ENCODE results near the gene CARD18. TPM values are rescaled to one million over a fixed set of nuclear protein-coding genes. Genes with fewer than 3 reads are reported as not detected.

CARD18 gene
- total RNA-seq, 2 donors from 2014 or later = not detected

- Histone ChIP-seq H3K27ac (no peak overlapping the region), H3K4me1 (no peaks in the 10 kb centered on the region), H3K36me3 (no peaks in the 10 kb centered on the region), H3K27me3 (no peaks in the 10 kb centered on the region), H3K9me3 (no peaks in the 10 kb centered on the region), H3K4me3 (no peak overlapping the region)
- TF ChIP-seq, protein P1, sequence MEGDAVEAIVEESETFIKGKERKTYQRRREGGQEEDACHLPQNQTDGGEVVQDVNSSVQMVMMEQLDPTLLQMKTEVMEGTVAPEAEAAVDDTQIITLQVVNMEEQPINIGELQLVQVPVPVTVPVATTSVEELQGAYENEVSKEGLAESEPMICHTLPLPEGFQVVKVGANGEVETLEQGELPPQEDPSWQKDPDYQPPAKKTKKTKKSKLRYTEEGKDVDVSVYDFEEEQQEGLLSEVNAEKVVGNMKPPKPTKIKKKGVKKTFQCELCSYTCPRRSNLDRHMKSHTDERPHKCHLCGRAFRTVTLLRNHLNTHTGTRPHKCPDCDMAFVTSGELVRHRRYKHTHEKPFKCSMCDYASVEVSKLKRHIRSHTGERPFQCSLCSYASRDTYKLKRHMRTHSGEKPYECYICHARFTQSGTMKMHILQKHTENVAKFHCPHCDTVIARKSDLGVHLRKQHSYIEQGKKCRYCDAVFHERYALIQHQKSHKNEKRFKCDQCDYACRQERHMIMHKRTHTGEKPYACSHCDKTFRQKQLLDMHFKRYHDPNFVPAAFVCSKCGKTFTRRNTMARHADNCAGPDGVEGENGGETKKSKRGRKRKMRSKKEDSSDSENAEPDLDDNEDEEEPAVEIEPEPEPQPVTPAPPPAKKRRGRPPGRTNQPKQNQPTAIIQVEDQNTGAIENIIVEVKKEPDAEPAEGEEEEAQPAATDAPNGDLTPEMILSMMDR (IDR thresholded peaks at IDR 0.05) = no peak
- no peak for DNase-seq (ENCODE audit: low spot score)
These were observed 40.1 kb upstream of the CARD18 start for GRCh38 chr11:105179542-105180278.

DNA sequence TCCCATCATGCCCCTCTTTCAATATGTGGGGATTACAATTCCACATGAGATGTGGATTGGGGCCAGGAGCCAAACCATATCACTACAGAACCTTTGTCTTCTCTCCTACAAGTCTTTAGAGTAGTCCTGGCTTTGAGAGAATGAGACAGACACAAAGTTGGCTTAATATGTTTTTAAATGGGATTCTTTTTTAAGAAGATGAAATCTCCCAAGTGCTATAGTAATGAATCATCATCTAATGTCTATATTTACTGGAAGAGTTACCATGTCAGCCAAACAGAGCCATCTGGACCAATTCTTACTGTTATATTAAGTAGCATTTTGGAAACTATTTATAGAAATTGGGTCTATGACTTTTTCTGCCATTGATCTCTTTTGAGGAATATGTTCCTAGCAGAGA lies 38.1 kb upstream of the CARD18 start:
- TF ChIP-seq, protein P1 (IDR thresholded peaks at IDR 0.05) = no peak
- Histone ChIP-seq H3K9me3 (no peaks in the 10 kb centered on the region), H3K27me3 (no peaks in the 10 kb centered on the region)

GRCh38 chr11:105168457-105168856 lies 28.9 kb upstream of the CARD18 start:
- no peak for DNase-seq (ENCODE audit: low spot score)
- TF ChIP-seq, protein P1 (IDR thresholded peaks at IDR 0.05) = no peak

More for the DNA sequence above, 38.1 kb upstream of the CARD18 start:
- H3K36me3 ChIP-seq = no peaks in the 10 kb centered on the region
- no peak for DNase-seq (ENCODE audit: low spot score)
- H3K27ac ChIP-seq = no peak overlapping the region
- H3K4me3 ChIP-seq = no peak overlapping the region
- no peaks in the 10 kb centered on the region for H3K4me1 ChIP-seq

GRCh38 chr11:105167244-105167643 lies 27.7 kb upstream of the CARD18 start:
- no peaks in the 10 kb centered on the region for H3K27me3 ChIP-seq
- TF ChIP-seq, protein P1 (IDR thresholded peaks at IDR 0.05) = no peak
- DNase-seq (ENCODE audit: low spot score) = no peak
- no peaks in the 10 kb centered on the region for H3K9me3 ChIP-seq
- H3K27ac ChIP-seq = no peak overlapping the region
- no peak overlapping the region for H3K4me3 ChIP-seq
- no peaks in the 10 kb centered on the region for H3K36me3 ChIP-seq
- H3K4me1 ChIP-seq = no peaks in the 10 kb centered on the region

More at GRCh38 chr11:105168457-105168856, 28.9 kb upstream of the CARD18 start:
- Histone ChIP-seq H3K9me3 (no peaks in the 10 kb centered on the region), H3K27ac (no peak overlapping the region), H3K4me3 (no peak overlapping the region), H3K36me3 (no peaks in the 10 kb centered on the region), H3K4me1 (no peaks in the 10 kb centered on the region), H3K27me3 (no peaks in the 10 kb centered on the region)

- Histone ChIP-seq H3K27me3 (no peaks in the 10 kb centered on the region), H3K36me3 (no peaks in the 10 kb centered on the region), H3K4me1 (no peaks in the 10 kb centered on the region), H3K27ac (no peak overlapping the region), H3K9me3 (no peaks in the 10 kb centered on the region), H3K4me3 (no peak overlapping the region)
- DNase-seq (ENCODE audit: low spot score) = no peak
- TF ChIP-seq, protein P1 (IDR thresholded peaks at IDR 0.05) = no peak
These were observed 24.6 kb upstream of the CARD18 start for GRCh38 chr11:105164208-105164607.

GRCh38 chr11:105162506-105162905 lies 22.9 kb upstream of the CARD18 start:
- no peaks in the 10 kb centered on the region for H3K4me1 ChIP-seq
- DNase-seq (ENCODE audit: low spot score) = no peak
- H3K4me3 ChIP-seq = no peak overlapping the region
- TF ChIP-seq, protein P1 (IDR thresholded peaks at IDR 0.05) = no peak
- H3K27me3 ChIP-seq = no peaks in the 10 kb centered on the region
- H3K27ac ChIP-seq = no peak overlapping the region
- H3K36me3 ChIP-seq = no peaks in the 10 kb centered on the region
- H3K9me3 ChIP-seq = no peaks in the 10 kb centered on the region

All from right atrium auricular region (tissue), 2 donors.